PFSK-1 (cell line): Measurements from ENCODE around the gene HES5.

Experiments
- FOXP2 ChIP-seq: optimal IDR thresholded peaks from 2 replicates; pipeline ENCODE3; 2011; ENCODE audit warnings: borderline replicate concordance, control low read depth, inconsistent platforms; ENCODE audit not compliant: insufficient read depth; ENCODE audit errors: extremely low read length, extremely low read depth
- POLR2AphosphoS5 ChIP-seq: IDR thresholded peaks from 2 replicates; pipeline ENCODE4 v1.6.1; 2012; ENCODE audit warnings: low read depth, mild to moderate bottlenecking, control low read depth, low read length, moderate library complexity
- REST ChIP-seq, 2 experiments: IDR thresholded peaks; 2 replicates each; pipeline versions ENCODE4 v1.6.1 to v1.8.0; 2011 to 2012; ENCODE audit warnings: low read depth in 2 of 2, low read length in 2 of 2, control low read depth in 1 of 2, inconsistent platforms in 1 of 2, mild to moderate bottlenecking in 1 of 2, moderate library complexity in 1 of 2; ENCODE audit not compliant: insufficient read depth in 1 of 2
- SIN3A ChIP-seq: IDR thresholded peaks from 2 replicates; pipeline ENCODE4 v1.6.1; 2012; ENCODE audit warnings: mild to moderate bottlenecking, low read length, moderate library complexity, borderline replicate concordance; ENCODE audit not compliant: insufficient read depth
- TAF1 ChIP-seq: IDR thresholded peaks from 2 replicates; pipeline ENCODE4 v1.6.1; 2012; ENCODE audit warnings: low read length, control low read depth, borderline replicate concordance; ENCODE audit not compliant: insufficient read depth

The HES5 gene

GRCh38 chr1:2554621-2555387, 24.7 kb upstream of the HES5 start:
- no peak for TF ChIP-seq POLR2AphosphoS5
- no peak for TF ChIP-seq REST (IDR thresholded peaks at IDR 0.05; ENCODE audit: insufficient read depth in 1 of 2, low read depth in 2 of 2, low read length in 2 of 2)

GRCh38 chr1:2553871-2554620, 24.0 kb upstream of the HES5 start:
- TF ChIP-seq POLR2AphosphoS5 (no peak), FOXP2 (no peak), REST (IDR thresholded peaks at IDR 0.05; ENCODE audit: insufficient read depth in 1 of 2, low read depth in 2 of 2, low read length in 2 of 2) (no peak), TAF1 (no peak)

GRCh38 chr1:2552189-2552588, 22.1 kb upstream of the HES5 start:
- no peak for TF ChIP-seq FOXP2
- no peak for TF ChIP-seq TAF1
- TF ChIP-seq POLR2AphosphoS5: no peak
- no peak for TF ChIP-seq SIN3A
- TF ChIP-seq REST (IDR thresholded peaks at IDR 0.05; ENCODE audit: insufficient read depth in 1 of 2, low read depth in 2 of 2, low read length in 2 of 2): no peak

DNA sequence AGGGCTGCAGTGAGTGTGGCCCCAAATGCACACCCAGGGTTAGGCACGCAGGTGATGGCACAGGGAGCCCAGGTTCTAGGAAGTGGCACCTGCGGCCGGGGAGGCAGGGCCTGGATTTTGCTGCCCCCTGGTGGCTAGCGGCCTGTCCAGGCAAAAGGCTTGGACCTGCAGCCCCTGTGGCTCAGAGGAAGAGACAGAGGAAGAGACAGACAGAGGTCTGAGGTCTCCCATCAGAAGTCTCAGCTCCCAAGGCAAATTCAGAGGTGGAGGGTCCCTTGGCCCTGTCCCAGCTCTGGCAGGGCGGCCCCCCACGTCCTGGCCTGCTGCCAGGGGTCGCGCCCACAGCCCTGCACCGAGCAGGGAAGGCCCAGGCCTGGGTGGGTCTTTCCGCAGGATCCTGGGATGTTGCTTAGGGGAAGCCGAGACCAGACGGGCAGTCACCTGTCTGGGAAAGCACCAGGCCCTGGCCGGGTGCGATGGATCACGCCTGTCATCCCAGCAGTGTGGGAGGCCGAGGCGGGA, 18.1 kb upstream of the HES5 start:
- TF ChIP-seq REST (IDR thresholded peaks at IDR 0.05; ENCODE audit: insufficient read depth in 1 of 2, low read depth in 2 of 2, low read length in 2 of 2) (0 out of 4 replicates have a peak, but pooled peaks of 1 of the 2 experiments have one; percentile 25), TAF1 (no peak)
